A549 treated with AZD2906 at 1 μM for 4 hours (cell line): Measurements from ENCODE around the gene USP7. TPM values are rescaled to one million over a fixed set of nuclear protein-coding genes. Genes with fewer than 3 reads are reported as not detected.

Experiments used
- total RNA-seq: library from RNA; stranded (reverse); fragments of 200-300 nt; extraction: Qiagen RNA extraction; gene quantifications from 5 replicates; pipeline ENCODE4 v1.2.3, GENCODE V29; 2022

USP7 gene
- total RNA-seq = 67.3 to 79.0 TPM (median 76.7 TPM) in 5 replicates

DNA sequence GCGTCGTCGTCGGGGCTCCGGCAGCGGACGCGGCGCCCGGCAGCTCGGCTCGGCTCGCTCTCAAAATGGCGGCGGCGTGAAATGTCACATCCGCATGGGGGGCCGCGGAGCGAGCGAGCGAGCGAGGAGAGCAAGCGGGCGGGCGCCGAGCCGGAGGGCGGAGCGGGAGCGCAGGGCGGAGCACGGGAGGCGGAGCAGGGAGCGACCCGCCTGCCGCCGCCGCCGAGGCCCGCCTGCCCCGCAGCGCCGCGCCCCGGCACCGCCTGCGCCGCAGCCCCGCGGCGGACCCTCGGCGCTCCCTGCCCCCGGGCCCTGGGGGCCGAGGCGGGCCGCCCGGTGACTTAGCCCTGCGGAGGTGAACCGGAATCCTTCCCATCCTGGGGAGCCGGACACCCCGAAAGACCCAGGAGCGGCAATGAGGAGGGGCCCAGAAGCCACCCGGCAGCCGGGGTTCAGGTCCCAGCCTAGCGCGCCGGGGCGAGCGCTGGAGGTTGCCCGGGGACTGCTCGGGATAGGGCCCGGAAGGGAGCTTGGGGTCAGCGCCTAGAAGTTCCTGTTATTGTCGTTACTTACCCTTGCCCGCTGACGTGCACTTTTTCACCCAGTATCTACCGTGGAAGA lies at the start of gene USP7:
USP7 (minus strand) TSS at position 86 of the 621 bp plus-strand sequence. CDS start 621 bp downstream, outside the sequence.

GRCh38 chr16:8882041-8882617 lies 81.6 kb downstream of the USP7 start, which contains the start of gene LITAFD:
Gene LITAFD, plus strand, starts transcription at chr16:8882351. Its CDS starts 2,005 bp downstream, at chr16:8884356.

DNA sequence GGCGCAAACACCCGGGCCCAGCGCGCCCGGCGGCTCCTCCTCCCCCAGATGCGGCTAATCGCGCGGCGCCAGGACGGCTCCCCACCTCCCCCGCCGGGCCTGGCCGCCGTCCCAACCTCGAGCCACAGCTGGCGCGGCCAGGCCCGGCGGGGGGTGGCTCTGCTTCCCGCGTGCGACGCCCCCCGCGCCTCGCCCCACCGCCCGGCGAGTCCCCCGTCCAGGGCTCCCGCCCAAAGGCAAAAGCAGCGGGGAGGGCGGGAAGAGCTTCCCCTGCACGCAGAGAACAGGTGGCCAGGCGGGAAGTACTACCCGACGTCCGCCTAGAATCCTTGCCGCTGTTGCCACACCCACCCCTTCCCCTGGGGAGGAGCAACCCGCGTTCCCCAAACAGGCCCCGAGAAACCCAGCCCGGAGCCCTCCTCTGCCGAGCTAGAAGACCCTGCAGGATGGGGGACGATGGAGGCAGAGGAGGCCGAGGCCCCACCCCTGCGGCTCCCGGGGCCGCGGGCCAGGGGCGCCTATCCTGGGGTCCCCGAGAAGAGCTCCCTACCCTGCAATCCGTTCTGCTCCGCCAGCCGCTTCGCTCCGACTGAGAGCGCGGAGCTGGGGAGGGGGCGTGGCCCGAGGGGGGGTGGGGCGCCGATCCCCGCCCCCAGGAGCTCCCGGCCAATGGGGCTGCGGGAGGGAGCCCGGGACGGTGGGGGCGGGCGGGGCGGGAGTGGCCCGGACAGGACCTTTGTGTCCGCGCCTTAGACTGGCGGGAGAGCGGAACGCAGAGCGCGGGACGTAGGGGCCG lies 95.1 kb downstream of the USP7 start, which contains the start of gene CARHSP1:
CARHSP1 (minus strand) TSS at position 591 of the 796 bp plus-strand sequence. CDS start 9,678 bp downstream, outside the sequence.

Other genes with a start within 250 kb of the USP7 start
- gene TMEM186, start 166.3 kb downstream of the USP7 start, total RNA-seq = 12.7 to 14.7 TPM (median 13.8 TPM) in 5 replicates
- gene PMM2, start 166.1 kb downstream of the USP7 start, total RNA-seq = 89.3 to 101 TPM (median 91.6 TPM) in 5 replicates
- gene CARHSP1, start 94.9 kb downstream of the USP7 start, total RNA-seq = 142 to 167 TPM (median 154 TPM) in 5 replicates
- not detected in 5 replicates for gene LITAFD, start 81.6 kb downstream of the USP7 start, total RNA-seq
- gene HAPSTR1, start 127.7 kb upstream of the USP7 start, total RNA-seq = 21.4 to 24.0 TPM (median 22.7 TPM) in 5 replicates